Small intestine (tissue), 7 donors: ENCODE measurements around the gene AHRR. TPM values are rescaled to one million over a fixed set of nuclear protein-coding genes. Genes with fewer than 3 reads are reported as not detected.
"Not testable (repeated sequence)": the region's sequence is repeated elsewhere in the genome, so short reads cannot be mapped to it uniquely, and the experiment has no call there.

Source experiments
- DNase-seq, 2 donors: peaks; one replicate each; pipeline versions ENCODE4 v3.0.0 to v3.0.0-alpha.2; 2013
- FAIRE-seq: peaks from 2 replicates; lab custom pipeline; 2012; peaks lifted over from hg19 to GRCh38; lab: Jason Lieb, UNC
- H3K27ac ChIP-seq, 3 donors: one replicate each; pipeline ENCODE4 v1.5.1; 2013; ENCODE audit warnings: low read length in 2 of 3, mild to moderate bottlenecking in 2 of 3, control low read depth in 1 of 3, inconsistent platforms in 1 of 3, low read depth in 1 of 3, moderate library complexity in 1 of 3
- H3K27me3 ChIP-seq, 3 donors: one replicate each; pipeline ENCODE4 v1.6.1; 2013; ENCODE audit warnings: low read length in 3 of 3, inconsistent platforms in 1 of 3; ENCODE audit not compliant: control insufficient read depth in 3 of 3, insufficient read depth in 3 of 3
- H3K36me3 ChIP-seq, 3 donors: one replicate each; pipeline ENCODE4 v1.6.1; 2013; ENCODE audit warnings: low read length in 3 of 3, inconsistent platforms in 1 of 3, low read depth in 1 of 3, mild to moderate bottlenecking in 1 of 3, moderate library complexity in 1 of 3; ENCODE audit not compliant: control insufficient read depth in 3 of 3, insufficient read depth in 2 of 3
- H3K4me1 ChIP-seq, 3 donors: one replicate each; pipeline ENCODE4 v1.6.1; 2013; ENCODE audit warnings: low read length in 2 of 3, inconsistent platforms in 1 of 3, low read depth in 1 of 3, mild to moderate bottlenecking in 1 of 3, moderate library complexity in 1 of 3; ENCODE audit not compliant: control insufficient read depth in 3 of 3, insufficient read depth in 2 of 3
- H3K4me3 ChIP-seq, 3 donors: one replicate each; pipeline ENCODE4 v1.5.1; 2013; ENCODE audit warnings: low read length in 3 of 3, control low read depth in 1 of 3, inconsistent platforms in 1 of 3, low read depth in 1 of 3, mild to moderate bottlenecking in 1 of 3, moderate library complexity in 1 of 3
- H3K9me3 ChIP-seq, 2 donors: one replicate each; pipeline ENCODE4 v1.6.1; 2013; ENCODE audit warnings: low read depth in 1 of 2, low read length in 1 of 2; ENCODE audit not compliant: control insufficient read depth in 2 of 2, insufficient read depth in 1 of 2
- WGBS, 3 donors: extraction: QIAGEN DNeasy Blood & Tissue Kit; methylation state at CpG; one replicate each; pipeline ENCODE4 v1.1.7; 2013; 5-methylcytosine and 5-hydroxymethylcytosine counted together
- polyA plus RNA-seq, 4 donors: library from polyadenylated mRNA; stranded (reverse) in 3 of 4; unstranded in 1 of 4; fragments of 200-250 nt in 3 of 4; fragments of 120-200 nt in 1 of 4; gene quantifications; one replicate each; pipeline versions ENCODE4 v1.2.1 to v1.2.3, GENCODE V29; 2013
- donor health status: healthy with polysubstance abuse.
- donor health status: control.
- donor health status: control.
- donor health status: Bipolar disorder and iron deficiency.
- donor health status: healthy.

AHRR gene
- polyA plus RNA-seq, 4 donors: 0.22 to 2.6 (median 0.95) TPM

DNA sequence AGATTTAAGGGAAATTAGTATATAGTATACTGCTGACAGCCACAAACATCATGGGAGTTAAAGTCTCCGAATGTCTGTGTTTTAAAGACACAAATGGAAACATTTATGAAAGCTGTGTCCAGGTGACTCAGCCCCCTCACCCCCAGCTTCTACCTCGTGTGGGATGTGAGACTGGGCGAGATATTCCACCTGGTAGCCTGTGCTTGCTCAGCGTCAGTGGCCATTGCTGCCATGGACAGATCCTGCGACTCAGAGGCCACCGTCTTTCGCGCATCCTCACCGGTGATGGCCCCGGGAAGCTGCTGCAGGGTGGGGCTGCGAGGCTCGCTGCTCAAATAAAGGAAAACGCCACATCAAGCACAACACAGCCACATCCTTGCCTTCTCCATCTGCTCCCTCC lies 90.2 kb downstream of the AHRR start:
- H3K27ac ChIP-seq: no peak overlapping the region
- 69 to 82% (median 81%) methylated on average over 13 of the region's 13 CpGs for WGBS, 3 donors
- H3K4me1 ChIP-seq: peaks cover 0 to 19% (median 0%) of the 10 kb centered on the region in 3 donors
- DNase-seq: no peak
- peaks cover 0 to 3% (median 0%) of the 10 kb centered on the region in 3 donors for H3K36me3 ChIP-seq
- peaks cover 0 to 5% of the 10 kb centered on the region in 2 donors for H3K9me3 ChIP-seq
- no peak overlapping the region for H3K4me3 ChIP-seq
- H3K27me3 ChIP-seq: no peaks in the 10 kb centered on the region
- FAIRE-seq: no peak

DNA sequence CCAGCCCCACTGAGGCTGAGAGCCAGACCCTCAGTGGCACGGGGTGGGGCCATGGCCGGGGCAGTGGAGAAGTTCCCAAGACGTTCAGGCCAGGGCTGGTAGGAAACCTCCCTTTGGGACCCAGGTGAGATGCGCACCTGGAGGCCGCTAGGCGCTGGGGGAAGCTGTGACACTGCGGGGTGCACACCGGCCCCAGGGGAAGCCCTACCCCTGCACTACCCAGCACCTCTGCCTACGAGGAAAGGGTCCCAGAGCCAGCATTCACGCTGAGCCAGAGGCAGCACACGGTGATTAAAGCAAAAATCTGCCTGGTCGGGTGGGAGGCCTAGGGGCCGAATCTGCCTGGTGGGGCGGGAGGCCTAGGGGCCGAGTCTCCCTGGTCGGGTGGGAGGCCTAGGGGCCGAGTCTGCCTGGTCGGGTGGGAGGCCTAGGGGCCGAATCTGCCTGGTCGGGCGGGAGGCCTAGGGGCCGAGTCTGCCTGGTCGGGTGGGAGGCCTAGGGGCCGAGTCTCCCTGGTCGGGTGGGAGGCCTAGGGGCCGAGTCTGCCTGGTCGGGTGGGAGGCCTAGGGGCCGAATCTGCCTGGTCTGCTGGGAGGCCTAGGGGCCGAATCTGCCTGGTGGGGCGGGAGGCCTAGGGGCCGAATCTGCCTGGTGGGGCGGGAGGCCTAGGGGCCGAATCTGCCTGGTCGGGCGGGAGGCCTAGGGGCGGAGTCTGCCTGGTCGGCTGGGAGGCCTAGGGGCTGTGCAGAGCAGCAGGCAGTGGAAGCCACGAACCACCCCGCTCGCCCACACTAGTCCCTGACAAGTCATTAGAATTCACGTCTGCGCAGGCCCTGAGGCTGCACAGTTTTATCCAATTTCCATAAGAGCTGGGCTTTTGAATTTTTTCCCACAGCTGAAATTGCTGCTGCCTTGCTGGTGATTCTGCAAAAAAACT lies 93.7 kb downstream of the AHRR start:
- H3K4me3 ChIP-seq, FAIRE-seq, H3K27me3 ChIP-seq, H3K9me3 ChIP-seq, H3K36me3 ChIP-seq: not testable (repeated sequence)
- DNase-seq: peak in 1 of 2 donors; percentile 70
- 85 to 90% (median 86%) methylated on average over 42 of the region's 42 CpGs for WGBS, 3 donors
- peak overlapping the region in 1 of 3 donors; percentile 89 for H3K27ac ChIP-seq
- peaks cover 0 to 19% (median 0%) of the 10 kb centered on the region in 3 donors for H3K4me1 ChIP-seq

DNA sequence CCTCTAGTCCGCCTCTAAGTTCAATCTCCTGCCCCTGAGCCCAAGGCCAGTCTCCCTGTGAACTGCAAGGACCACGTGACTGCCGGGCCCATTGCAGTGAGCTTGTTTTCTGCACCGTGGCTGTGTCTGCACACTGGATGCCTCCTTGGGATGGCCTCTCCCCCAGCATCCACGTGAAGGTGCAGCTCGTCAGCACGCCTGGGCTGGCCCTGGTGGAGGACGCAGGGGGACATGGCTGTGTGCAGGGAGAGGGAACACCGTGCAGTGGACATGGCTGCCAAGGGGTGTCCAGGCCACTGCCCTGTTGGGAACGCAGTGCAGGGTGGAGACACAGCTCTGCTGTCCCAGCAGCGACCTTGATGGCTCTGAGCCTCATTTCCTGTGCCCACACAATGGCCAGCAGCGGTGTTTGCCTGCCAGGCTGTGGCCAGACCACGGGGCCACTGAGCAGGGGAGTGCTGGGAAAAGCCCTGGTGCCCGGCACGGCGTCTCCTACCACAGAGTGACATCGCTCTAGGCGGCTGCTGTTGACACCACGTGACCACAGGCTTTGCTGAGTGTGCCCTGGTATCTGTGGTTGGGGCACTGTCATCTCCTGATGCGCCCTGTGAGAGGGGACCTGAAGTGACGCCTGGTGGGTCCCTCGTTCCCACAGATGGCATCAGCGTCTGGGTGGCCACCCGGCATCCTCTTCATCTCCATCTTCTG lies 94.6 kb downstream of the AHRR start:
- H3K27ac ChIP-seq: peak overlapping the region in 1 of 3 donors; percentile 89
- no peak for DNase-seq
- no peak for FAIRE-seq
- peaks cover 0 to 3% (median 0%) of the 10 kb centered on the region in 3 donors for H3K36me3 ChIP-seq
- 81 to 88% (median 84%) methylated on average over 24 of the region's 24 CpGs for WGBS, 3 donors
- peaks cover 0 to 5% of the 10 kb centered on the region in 2 donors for H3K9me3 ChIP-seq
- peaks cover 0 to 19% (median 0%) of the 10 kb centered on the region in 3 donors for H3K4me1 ChIP-seq
- no peak overlapping the region for H3K4me3 ChIP-seq
- H3K27me3 ChIP-seq: no peaks in the 10 kb centered on the region

DNA sequence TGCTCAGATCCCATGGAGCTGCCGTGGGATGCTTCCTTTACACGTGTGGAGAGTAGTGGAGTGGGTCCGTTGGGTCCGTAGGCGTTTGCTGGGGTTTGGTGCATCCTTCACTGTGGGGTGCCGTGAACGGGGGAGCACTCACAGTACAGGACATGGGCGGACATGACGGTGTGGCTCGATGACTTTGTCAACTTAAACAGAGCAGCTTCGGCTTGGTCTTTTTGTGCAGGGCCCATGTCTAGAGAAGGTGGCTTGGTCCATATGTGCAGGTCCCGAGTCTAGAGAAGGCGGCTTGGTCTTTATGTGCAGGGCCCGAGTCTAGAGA lies 95.1 kb downstream of the AHRR start:
- Histone ChIP-seq H3K9me3 (peaks cover 0 to 5% of the 10 kb centered on the region in 2 donors), H3K27me3 (no peaks in the 10 kb centered on the region), H3K4me3 (no peak overlapping the region), H3K36me3 (peaks cover 0 to 3% (median 0%) of the 10 kb centered on the region in 3 donors), H3K4me1 (peaks cover 0 to 19% (median 0%) of the 10 kb centered on the region in 3 donors), H3K27ac (no peak overlapping the region)
- no peak for FAIRE-seq
- WGBS, 3 donors: 94 to 97% (median 96%) methylated on average over 14 of the region's 14 CpGs
- no peak for DNase-seq

DNA sequence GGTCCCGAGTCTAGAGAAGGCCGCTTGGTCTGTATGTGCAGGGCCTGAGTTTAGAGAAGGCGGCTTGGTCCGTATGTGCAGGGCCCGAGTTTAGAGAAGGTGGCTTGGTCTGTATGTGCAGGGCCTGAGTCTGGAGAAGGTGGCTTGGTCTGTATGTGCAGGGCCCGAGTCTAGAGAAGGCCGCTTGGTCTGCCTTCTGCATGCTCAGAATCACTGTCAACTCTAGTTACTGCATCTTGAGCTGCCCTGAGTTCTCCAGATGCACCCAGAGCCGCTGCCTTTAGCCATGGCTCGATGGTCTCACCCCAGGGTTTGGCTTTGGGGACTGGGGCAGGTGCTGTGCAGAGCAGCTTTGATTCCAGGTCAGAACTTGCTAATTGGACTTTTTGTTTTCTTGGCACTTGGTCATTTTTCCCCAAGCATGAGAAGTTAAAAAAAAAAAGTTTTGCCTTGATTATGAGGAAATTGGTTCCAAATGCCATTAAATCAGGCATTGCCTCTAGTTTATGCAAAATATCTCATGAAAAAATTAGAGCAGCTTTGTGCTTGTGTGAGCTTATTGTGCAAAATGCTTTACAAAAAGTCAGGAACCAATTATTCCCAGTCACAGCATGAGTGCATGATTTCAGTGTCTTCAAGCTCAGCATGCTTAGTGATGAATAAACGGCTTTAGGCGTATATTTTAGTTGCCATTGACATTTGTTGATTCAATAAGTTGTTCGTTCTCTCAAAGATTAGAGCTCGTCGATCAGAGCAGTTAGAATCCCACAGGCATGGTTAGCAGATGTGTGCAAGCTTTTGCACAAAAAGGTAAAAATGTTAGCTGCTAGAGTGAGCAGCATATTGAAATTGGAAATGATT lies 96.0 kb downstream of the AHRR start:
- no peak for FAIRE-seq

DNA sequence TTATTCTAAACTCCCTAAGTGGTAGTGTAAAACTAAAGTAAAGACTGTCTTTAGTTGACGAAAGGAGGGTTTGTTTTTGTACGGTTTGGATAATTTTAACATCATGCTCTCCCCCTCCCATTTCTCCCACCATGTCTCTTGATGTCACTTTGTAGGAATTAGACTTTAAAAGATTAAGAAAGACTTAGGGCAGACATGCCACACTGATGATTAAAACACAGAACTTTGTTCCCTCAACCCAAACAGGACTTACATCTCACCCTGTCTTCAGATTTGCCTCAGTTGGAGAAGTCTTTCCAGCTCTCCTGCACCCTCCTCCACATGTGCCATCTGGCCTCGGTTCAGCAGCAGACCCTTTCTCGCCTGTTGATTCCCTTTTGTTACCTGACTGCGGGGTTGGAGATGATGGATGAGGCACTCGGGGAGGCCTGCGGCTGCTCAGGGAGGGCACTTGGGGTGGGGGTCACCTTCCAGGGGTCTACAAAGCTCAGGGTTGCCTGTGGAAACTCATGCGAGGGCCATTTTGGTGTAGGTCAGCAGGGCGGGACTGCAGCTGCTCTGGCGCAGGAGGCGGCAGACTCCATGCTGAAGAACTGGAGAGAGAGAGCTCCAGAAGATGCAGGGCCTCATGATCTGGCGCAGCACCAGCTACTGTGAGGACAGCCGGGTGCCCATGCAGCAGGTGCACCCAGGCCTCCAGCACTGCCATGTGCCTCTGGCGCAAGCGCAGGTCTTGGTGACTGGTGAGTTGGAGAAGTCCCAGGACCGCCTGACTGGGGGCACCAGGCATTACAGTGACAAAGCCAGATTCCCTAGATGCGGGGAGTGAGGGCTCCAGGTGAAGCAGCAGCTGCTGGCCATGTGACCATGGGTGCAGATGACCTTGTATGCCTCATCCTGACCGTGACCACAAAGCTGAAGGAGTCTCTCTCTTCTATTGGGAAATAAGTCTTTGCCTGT lies 96.9 kb downstream of the AHRR start:
- Histone ChIP-seq H3K4me1 (peaks cover 0 to 19% (median 0%) of the 10 kb centered on the region in 3 donors), H3K27ac (no peak overlapping the region), H3K4me3 (no peak overlapping the region), H3K27me3 (no peaks in the 10 kb centered on the region), H3K9me3 (peaks cover 0 to 5% of the 10 kb centered on the region in 2 donors), H3K36me3 (peaks cover 0 to 3% (median 0%) of the 10 kb centered on the region in 3 donors)
- 84 to 88% (median 87%) methylated on average over 16 to 18 of the region's 18 CpGs for WGBS, 3 donors
- DNase-seq (no peak), FAIRE-seq (no peak)

More for the DNA sequence above, 96.0 kb downstream of the AHRR start:
- 88 to 91% (median 90%) methylated on average over 14 of the region's 14 CpGs for WGBS, 3 donors
- DNase-seq: no peak
- H3K27me3 ChIP-seq: no peaks in the 10 kb centered on the region
- peaks cover 0 to 5% of the 10 kb centered on the region in 2 donors for H3K9me3 ChIP-seq
- H3K4me1 ChIP-seq: peaks cover 0 to 19% (median 0%) of the 10 kb centered on the region in 3 donors
- H3K36me3 ChIP-seq: peaks cover 0 to 3% (median 0%) of the 10 kb centered on the region in 3 donors
- no peak overlapping the region for H3K27ac ChIP-seq
- H3K4me3 ChIP-seq: no peak overlapping the region

DNA sequence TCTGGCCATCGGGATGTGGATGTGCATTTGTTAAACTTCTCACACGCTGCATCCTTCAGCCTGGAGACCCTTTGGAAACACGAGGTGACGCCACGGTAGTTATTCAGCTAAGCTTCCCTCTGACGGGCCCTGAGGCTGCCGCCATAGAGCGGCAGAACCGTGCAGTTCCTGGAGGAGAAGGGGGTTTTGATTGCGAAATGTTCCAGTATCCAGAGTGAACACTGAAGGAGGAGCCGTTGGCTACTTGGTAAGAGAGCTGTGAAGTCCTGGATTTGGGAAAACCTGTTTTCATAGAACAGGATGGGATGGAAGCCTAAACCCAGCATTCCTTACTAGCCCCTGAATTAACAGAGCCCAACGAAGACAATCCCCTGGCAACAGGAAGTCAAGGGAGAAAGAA lies 98.5 kb downstream of the AHRR start:
- no peak for FAIRE-seq
- DNase-seq: no peak
- H3K9me3 ChIP-seq: peaks cover 0 to under 1% of the 10 kb centered on the region in 2 donors
- H3K27ac ChIP-seq: no peak overlapping the region
- H3K36me3 ChIP-seq: no peaks in the 10 kb centered on the region
- WGBS, 3 donors: 78 to 86% (median 85%) methylated on average over 12 of the region's 12 CpGs
- no peaks in the 10 kb centered on the region for H3K27me3 ChIP-seq
- peaks cover 0 to 11% (median 0%) of the 10 kb centered on the region in 3 donors for H3K4me1 ChIP-seq
- H3K4me3 ChIP-seq: no peak overlapping the region
